ENCODE data around the gene HMGN4.

Gene HMGN4

DNA sequence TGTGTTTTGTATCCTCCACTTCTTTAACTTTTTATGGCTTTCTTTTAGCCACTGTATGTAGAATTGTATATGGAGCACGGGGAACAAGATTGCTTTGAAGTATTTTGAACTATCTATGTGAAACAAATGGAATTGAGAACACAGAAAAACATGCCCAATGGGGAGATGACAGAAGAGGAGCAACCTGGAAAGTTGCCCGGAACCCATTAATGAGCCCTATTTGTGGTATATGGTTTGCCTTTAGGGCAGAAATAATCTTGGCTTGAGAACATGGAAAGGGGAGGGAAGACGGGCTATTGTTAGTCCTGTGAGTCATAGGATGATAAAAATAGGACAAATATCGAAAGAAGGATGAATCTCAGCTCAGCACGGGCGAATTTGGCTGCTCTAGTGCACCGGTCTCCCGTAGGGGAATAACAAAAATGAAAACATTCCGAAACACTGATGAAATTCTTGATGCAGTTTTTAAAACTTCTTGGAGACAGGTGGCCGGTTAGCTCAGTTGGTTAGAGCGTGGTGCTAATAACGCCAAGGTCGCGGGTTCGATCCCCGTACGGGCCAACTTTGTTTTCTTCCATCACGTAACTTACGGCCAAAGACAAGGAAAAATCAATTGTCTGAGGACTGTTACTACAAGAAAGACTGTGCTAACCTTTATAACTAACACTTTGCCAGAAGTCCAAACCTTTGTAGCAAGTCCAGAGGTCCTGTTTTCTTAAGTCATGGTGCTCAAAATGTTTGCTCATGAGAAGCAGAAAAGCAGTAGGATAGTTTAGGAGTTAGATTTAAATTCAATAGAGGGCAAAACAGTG lies 15.7 kb downstream of the HMGN4 start:
- DNase-seq = peak; percentile 39

DNA sequence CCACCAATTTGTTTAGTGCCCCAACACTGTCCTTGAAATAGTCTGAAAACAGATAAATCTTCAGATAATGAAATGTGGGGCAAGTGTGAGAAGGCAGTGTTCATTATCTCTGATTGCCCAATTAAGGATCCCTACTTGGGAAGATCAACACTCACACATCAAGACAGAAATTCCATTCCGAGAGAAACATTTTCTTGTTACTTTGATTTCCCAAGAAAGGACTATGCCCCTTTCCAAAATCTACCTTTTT lies 16.2 kb downstream of the HMGN4 start:
- DNase-seq = no peak

DNA sequence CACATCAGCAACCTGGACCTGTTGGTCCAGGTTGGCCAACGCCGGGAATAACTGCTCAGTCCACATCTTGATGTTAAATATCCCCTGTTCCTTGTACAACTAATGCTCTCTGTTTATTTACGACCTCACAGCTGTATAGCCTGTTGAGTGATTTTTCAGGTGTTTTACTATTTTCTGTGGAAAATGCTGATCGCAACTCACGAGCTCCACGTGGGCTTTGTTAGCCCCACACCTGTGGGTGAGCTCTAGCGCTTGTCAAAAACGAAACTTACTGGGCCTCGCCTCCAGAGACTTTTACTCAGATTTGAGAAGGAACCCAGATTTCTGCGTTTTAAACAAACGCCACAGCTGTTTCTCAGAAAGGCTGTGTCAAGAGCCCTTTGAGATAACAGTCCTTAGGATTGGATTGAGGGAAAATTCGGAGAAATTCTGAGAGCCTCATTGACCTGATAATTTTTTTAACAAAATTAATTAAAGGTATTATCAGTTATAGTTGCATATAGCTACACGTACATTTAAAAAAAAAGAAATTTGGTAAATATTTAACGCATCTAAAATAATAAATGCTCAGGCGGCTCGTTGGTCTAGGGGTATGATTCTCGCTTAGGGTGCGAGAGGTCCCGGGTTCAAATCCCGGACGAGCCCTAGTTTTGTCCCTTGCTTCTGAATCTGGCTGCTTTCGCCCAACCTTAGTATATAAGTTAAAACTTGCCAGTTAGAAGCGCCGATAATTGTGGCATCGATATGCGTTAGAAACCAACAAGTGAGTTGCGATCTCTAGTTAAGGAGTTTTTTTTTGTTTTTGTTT lies 16.7 kb downstream of the HMGN4 start:
- DNase-seq = no peak

DNA sequence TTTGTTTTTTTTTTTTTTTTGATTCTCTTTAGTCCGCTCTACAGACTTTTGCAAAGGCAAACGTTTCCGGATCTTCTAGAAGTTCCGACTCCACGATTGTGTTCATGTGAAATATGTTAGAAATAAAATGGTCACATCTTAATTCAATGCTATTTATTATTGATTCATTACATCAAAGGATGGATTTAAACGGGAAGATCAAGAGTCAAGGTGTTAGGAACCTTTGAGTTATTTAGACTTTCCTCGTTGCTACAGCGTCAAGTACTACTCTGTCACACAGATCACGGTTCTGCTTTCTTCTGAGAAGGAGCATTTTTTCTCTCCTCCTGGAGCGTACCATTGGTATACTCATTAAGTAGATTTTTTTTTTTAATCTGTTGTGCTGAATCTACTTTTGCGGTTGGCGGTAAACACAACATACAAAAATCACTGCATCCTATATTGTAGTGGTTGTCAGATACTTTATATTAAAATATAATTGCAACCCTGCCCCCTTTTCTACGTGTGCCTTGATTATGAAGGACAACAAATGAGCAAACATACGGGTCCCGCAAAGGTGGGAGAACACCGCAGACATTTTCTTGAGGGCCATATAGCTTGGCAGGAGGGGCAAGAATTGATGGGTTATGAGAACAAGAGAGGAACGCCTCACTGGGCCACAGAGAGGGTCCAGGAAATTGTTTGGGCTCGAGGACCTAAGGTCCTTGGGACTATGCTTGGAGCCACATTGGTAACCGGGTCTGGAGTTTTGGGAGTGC lies 17.5 kb downstream of the HMGN4 start:
- no peak for DNase-seq

GRCh38 chr6:26556263-26557070 lies 18.3 kb downstream of the HMGN4 start:
- DNase-seq = peak; percentile 47

GRCh38 chr6:26561533-26562466 lies 23.6 kb downstream of the HMGN4 start:
- DNase-seq = no peak

GRCh38 chr6:26563488-26563887 lies 25.3 kb downstream of the HMGN4 start:
- no peak for DNase-seq

GRCh38 chr6:26568601-26569432 lies 30.7 kb downstream of the HMGN4 start:
- peak; percentile 81 for DNase-seq

- no peak for DNase-seq
Observed at GRCh38 chr6:26569433-26569764, 31.2 kb downstream of the HMGN4 start.

DNA sequence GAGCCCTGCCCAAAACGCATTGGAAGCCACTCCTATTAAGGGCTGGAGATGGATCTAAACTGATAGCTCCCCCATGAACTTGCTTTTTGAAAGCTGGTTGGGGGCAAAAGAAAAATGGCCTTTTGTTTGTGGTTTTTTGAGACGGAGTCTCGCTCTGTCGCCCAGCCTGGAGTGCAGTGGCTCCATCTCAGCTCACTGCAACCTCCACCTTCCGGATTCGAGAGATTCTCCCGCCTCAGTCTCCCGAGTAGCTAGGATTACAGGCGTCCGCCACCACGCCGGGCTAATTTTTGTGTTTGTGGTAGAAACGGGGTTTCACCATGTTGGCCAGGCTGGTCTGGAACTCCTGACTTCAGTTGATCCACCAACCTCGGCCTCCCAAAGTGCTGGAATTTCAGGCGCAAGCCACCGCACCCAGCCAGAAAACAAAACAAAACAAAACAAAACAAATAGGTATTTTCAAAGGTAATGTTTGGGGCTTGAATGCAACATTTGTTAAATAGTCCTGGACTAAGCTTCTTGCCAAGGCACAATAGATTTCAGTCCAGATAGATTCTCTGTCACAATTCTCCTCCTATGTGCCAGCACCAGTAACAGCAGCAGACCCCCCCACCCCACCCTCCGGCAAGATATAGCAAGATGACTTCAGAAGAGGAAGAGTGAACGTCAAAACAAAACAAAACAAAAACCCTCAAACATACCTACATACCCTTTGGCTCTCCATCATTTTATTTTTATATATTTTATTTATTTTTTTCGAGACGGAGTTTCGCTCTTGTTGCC lies 32.1 kb downstream of the HMGN4 start:
- no peak for DNase-seq

DNA sequence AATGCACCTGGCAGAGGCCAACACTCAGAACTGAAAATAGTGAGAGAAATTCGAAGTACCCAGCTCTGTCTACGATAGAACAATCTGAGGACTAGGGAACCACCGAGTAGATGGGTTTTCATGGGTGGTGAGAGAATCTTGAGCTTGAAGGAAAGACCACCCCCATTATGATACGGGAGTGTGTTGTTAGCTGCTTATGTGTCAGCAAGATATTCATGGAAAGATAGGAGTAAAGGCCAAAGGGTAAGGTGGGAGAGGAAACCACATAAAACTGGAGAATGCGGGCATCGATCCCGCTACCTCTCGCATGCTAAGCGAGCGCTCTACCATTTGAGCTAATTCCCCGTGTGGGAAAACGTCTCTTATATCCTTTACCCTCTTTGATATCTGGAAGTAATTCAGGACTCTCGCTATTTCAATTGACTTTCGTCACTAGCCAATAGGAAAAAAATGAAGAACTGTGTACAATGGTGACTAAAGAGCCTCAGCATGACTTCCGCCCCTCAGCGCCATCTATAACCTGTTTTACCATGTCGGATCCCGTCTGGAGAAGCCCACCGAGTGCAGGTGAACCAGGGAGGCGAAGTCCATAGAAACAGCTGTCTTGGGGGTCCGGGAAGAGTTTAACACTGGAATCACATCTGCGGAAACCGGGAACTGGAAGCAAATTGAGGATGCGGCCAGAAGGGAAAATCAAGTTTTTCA lies 33.6 kb downstream of the HMGN4 start:
- peak; percentile 79 for DNase-seq

DNA sequence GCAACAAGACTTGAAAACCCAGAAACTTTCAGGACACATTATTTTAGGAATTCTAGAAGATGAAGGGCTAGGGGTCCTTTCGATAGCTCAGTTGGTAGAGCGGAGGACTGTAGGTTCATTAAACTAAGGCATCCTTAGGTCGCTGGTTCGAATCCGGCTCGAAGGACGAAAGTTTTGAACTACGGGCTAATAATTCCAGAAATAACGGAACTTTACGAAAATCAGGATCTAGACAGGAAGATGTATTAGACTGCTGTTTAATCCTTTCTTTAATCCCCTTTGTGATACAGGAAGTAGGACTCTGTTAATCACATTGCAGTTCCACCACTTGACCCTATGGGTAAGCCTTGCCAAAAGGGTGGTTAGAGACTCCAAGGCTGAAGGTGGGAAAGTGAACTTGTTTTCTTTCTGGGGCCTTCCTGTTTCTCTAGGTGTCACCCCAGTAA lies 37.4 kb downstream of the HMGN4 start:
- DNase-seq = no peak

DNA sequence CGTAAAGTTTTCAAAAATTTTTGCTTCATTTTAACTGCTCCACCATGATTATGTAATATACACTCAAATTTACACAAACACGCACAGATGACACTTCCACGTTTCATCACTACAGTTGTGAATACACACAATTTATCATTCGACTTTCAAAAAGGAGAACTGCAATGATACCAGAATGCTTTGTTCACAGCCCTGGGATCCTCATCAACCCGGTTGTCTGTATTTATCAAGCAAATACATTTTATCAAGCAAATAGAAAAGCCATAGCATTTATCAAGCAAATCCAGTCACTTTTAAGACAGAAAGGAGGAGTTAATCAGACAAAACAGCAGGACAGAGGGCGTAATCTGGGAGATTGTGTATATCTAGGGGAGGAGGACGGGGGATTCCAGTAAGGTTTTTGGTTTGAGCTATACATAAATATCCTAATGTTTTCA lies 38.3 kb downstream of the HMGN4 start:
- no peak for DNase-seq

GRCh38 chr6:26576929-26577719 lies 39.0 kb downstream of the HMGN4 start:
- no peak for DNase-seq

GRCh38 chr6:26577720-26578072 lies 39.5 kb downstream of the HMGN4 start:
- DNase-seq = no peak

DNA sequence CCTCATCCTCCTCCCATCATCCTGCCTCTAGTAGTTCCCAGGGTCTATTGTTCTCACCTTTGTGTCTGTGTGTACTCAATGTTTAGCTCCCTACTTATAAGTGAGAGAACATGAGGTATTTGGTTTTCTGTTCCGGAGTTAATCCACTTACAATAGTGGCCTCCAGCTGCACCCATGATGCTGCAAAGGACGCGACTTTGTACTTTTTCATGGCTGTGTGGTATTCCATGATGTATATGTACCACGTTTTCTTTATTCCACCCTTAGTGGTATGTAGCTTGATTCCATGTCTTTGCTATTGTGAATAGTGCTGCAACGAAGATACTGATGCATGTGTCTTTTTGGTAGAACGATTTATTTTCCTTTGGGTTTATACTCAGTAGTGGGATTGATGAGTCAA lies 40.1 kb downstream of the HMGN4 start:
- DNase-seq = no peak

DNA sequence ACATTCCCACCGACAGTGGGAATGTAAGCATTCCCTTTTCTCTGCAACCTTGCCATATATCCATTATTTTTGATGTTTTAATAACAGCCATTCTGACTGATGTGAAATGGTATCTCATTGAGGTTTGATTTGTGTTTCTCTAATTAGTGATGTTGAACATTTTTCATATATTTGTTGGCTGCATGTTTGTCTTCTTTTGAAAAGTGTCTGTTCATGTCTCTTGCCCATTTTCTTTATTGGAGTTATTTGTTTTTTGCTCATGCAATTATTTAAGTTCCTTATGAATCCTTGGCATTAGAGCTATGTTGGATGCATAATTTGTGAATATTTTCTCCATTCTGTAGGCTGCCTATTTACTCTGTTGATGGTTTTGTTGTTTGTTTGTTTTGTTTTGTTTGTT lies 40.6 kb downstream of the HMGN4 start:
- DNase-seq = no peak

DNA sequence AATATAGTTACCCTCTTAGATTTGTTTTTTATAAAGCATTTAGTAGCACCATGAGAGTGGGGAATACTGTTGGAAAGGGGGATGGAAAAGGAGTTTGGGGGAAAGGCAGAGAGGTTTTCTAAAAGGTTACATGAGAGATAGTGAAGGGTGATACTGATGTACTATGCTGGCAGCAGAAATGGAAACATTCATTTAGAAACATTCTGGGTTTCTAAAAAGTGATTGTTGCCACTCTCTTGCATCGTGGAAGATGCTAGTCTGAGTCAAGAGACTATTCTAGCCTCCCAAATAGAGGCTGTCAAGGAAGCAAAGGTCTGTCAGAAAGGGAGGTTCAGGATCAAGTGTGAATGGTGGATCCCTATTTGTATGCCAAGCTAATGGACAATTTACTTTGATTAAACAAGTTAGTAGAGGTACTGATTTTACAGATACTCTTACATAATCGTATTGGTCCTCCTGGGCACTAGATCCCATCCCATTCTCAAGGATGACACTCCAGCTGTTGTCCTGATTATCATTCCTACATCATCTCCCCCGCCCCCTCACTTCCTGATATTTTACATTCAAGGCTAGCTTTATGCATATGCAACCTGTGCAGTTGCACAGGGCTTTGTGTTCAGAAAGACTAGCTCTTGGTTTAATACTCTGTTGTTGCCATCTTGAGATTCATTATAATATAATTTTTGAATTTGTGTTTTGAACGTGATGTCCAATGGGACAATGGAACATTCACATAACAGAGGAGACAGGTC lies 43.2 kb downstream of the HMGN4 start:
- no peak for DNase-seq

Data from NCI-H1092 treated with DMSO at 0.1 percent for 48 hours (cell line).